ENCODE measurements around the gene PLA2G2F.

DNA sequence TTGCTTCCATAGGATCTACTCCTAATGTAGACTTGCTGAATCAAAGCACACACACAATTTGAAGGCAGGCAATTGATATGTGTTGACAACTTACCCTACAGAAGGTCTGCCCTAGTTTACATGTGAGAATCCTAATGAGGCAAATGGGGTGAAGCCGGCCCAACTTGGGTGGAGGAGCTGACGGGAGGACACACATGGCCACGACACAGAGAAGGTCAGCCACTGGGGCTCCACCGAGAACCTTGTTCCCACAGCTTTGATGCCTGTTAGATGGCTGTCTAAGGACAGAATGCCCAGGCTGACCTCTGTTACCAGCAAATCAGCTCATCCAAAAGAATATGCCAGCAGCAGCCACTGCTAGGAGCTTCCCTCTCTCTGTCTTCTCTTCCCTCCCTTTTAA is 18.3 kb upstream of the PLA2G2F start:
- TF ChIP-seq, protein P1, sequence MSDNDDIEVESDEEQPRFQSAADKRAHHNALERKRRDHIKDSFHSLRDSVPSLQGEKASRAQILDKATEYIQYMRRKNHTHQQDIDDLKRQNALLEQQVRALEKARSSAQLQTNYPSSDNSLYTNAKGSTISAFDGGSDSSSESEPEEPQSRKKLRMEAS (CRISPR knock-in tag; IDR thresholded peaks at IDR 0.05), result no peak
- no peak for TF ChIP-seq CTCF (IDR thresholded peaks at IDR 0.05)
- TF ChIP-seq SP1 (CRISPR knock-in tag; conservative IDR thresholded peaks at IDR 0.05), result no peak
- no peak for TF ChIP-seq NFE2L1 (CRISPR knock-in tag; IDR thresholded peaks at IDR 0.05)
- TF ChIP-seq IRF2 (CRISPR knock-in tag; IDR thresholded peaks at IDR 0.05; ENCODE audit: borderline replicate concordance, low read depth), result no peak
- no peak for TF ChIP-seq ZNF532 (CRISPR knock-in tag; IDR thresholded peaks at IDR 0.05; ENCODE audit: borderline replicate concordance)
- no peak for TF ChIP-seq SMAD3 (CRISPR knock-in tag; IDR thresholded peaks at IDR 0.05; ENCODE audit: borderline replicate concordance)
- no peak for TF ChIP-seq ZNF121 (CRISPR knock-in tag; IDR thresholded peaks at IDR 0.05)
- TF ChIP-seq ESRRA (CRISPR knock-in tag; IDR thresholded peaks at IDR 0.05; ENCODE audit: borderline replicate concordance), result no peak
- TF ChIP-seq PREB (CRISPR knock-in tag; IDR thresholded peaks at IDR 0.05; ENCODE audit: borderline replicate concordance), result no peak
- no peak for TF ChIP-seq KAT7 (CRISPR knock-in tag; IDR thresholded peaks at IDR 0.05; ENCODE audit: borderline replicate concordance)
- TF ChIP-seq ZNF512 (CRISPR knock-in tag; IDR thresholded peaks at IDR 0.05; ENCODE audit: borderline replicate concordance), result no peak
- TF ChIP-seq E2F5 (CRISPR knock-in tag; IDR thresholded peaks at IDR 0.05), result no peak
- TF ChIP-seq TCF7 (CRISPR knock-in tag; IDR thresholded peaks at IDR 0.05; ENCODE audit: low read depth), result no peak
